ENCODE data around the gene GRM8.

Gene GRM8

DNA sequence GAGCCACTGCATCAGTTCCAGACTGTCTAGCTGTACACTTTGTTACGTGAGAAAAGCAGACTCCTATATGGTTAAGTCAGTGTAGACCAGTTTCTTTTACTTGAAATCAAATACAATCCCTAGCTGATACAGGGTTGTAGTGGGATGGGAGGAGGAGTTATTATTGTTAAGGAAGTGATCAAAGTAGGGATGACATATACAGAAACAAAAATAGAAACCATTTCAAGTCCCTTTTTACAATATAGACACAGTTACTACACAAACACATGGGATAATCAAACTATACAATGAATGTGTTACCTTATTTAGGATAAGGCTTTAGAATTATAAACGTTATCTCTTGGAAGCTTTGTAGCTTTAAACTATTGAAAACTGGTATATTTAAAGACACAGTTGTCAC, 233.9 kb downstream of the GRM8 start:
- intact Hi-C loops (cut with micrococcal nuclease): no loop called here
- Mint-ChIP-seq H3K9me3 (peaks cover 13% of the 10 kb centered on the region), H3K4me3 (no peak overlapping the region), H3K36me3 (ENCODE audit: low read depth) (no peaks in the 10 kb centered on the region), H3K27me3 (no peaks in the 10 kb centered on the region), H3K4me1 (ENCODE audit: low read depth) (no peaks in the 10 kb centered on the region), H3K27ac (no peak overlapping the region)

DNA sequence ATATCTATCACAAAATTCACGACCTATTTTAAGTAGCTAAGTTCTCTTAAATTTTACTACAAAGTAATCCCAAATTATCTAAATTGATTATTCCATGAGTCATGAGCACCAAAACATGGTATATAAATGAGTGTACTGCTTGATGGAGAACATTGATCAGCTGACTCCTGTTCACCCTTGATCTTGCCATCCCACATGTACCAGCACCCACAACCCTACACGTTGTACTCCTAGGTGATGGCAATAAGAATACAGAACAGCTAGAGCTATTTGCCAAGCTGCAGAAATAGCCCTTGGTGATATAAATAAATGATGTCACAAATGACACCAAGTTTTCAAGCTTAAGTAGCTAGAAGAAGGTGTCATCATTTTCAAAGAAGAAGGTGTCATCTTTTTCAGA, 235.5 kb downstream of the GRM8 start:
- no peak overlapping the region for H3K4me3 Mint-ChIP-seq
- peaks cover 13% of the 10 kb centered on the region for H3K9me3 Mint-ChIP-seq
- intact Hi-C loops (cut with micrococcal nuclease): no loop called here
- H3K36me3 Mint-ChIP-seq (ENCODE audit: low read depth): no peaks in the 10 kb centered on the region
- H3K27ac Mint-ChIP-seq: no peak overlapping the region
- H3K4me1 Mint-ChIP-seq (ENCODE audit: low read depth): no peaks in the 10 kb centered on the region
- no peaks in the 10 kb centered on the region for H3K27me3 Mint-ChIP-seq

DNA sequence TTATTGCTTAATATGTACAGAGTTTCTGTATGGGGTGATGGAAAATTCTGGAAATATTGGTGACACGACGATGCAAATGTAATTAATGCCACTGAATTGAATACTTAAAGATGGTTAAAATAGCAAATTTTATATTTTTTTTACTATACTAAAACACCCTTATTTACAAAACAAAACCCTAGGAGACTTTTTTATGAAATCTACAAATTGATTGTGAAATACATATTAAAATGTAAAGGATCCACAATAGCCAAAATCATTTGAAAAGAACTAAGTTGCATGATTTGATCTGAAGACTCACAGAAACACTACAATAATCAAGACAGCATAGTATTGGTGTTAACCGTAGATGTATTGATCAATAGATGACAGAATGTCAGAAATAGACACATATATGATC, 252.0 kb downstream of the GRM8 start:
- H3K27me3 Mint-ChIP-seq: no peaks in the 10 kb centered on the region
- no peaks in the 10 kb centered on the region for H3K9me3 Mint-ChIP-seq
- H3K36me3 Mint-ChIP-seq (ENCODE audit: low read depth): no peaks in the 10 kb centered on the region
- intact Hi-C loops (cut with micrococcal nuclease): no loop called here
- no peaks in the 10 kb centered on the region for H3K4me1 Mint-ChIP-seq (ENCODE audit: low read depth)
- H3K27ac Mint-ChIP-seq: no peak overlapping the region
- no peak overlapping the region for H3K4me3 Mint-ChIP-seq

GRCh38 chr7:126996659-126997058, 256.1 kb downstream of the GRM8 start:
- Mint-ChIP-seq H3K4me3 (no peak overlapping the region), H3K27me3 (no peaks in the 10 kb centered on the region), H3K9me3 (peaks cover 8% of the 10 kb centered on the region), H3K4me1 (ENCODE audit: low read depth) (no peaks in the 10 kb centered on the region), H3K36me3 (ENCODE audit: low read depth) (no peaks in the 10 kb centered on the region), H3K27ac (no peak overlapping the region)
- intact Hi-C loops (cut with micrococcal nuclease): no loop called here

- Mint-ChIP-seq H3K4me3 (no peak overlapping the region), H3K27ac (no peak overlapping the region), H3K36me3 (ENCODE audit: low read depth) (no peaks in the 10 kb centered on the region), H3K4me1 (ENCODE audit: low read depth) (no peaks in the 10 kb centered on the region), H3K27me3 (no peaks in the 10 kb centered on the region), H3K9me3 (peaks cover 8% of the 10 kb centered on the region)
- intact Hi-C loops (cut with micrococcal nuclease): no loop called here
Measured at GRCh38 chr7:126993626-126994213, 259.0 kb downstream of the GRM8 start.

DNA sequence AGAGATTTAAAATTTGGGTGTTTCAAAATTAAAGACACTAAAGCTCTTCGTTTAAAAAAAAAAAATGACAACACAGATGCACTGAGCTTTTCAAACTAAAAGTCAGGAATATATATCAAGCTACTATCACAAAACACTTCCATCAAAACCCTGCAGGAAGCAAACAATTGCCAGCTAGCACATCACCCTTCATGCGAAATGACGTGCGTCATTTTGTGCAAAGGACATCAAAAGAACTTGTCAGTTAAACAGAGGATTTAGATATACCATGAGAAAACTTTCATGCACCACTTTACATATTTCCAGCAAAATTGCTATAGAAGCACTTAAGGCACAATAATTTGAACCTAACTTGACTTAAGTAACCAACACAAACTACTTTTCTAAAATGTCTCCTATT, 264.7 kb downstream of the GRM8 start:
- Mint-ChIP-seq H3K27me3 (no peaks in the 10 kb centered on the region), H3K9me3 (no peaks in the 10 kb centered on the region), H3K27ac (no peak overlapping the region), H3K36me3 (ENCODE audit: low read depth) (no peaks in the 10 kb centered on the region), H3K4me3 (no peak overlapping the region), H3K4me1 (ENCODE audit: low read depth) (no peaks in the 10 kb centered on the region)
- intact Hi-C loops (cut with micrococcal nuclease): no loop called here

GRCh38 chr7:126979722-126980121, 273.0 kb downstream of the GRM8 start:
- intact Hi-C loops (cut with micrococcal nuclease): no loop called here

DNA sequence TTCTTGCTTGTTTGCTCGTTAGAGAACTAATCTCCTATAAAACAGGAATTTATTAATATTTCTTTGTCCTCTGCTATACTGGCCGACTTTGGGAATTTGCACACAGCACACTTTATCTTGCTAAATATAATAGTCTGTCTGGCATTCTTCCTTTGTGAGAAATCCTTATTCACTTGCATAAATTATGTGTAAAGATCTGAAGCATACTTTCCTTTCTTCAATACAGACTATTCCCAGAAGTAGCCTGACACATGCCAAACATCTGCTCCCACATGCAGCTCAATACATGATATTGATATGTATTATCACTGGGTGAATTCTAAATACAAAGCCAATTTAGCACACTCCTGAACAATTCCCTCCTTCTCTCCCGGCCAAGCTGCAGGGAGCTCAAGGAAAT, 273.9 kb downstream of the GRM8 start:
- no peak overlapping the region for H3K27ac Mint-ChIP-seq

More at GRCh38 chr7:126979722-126980121, 273.0 kb downstream of the GRM8 start:
- Mint-ChIP-seq H3K9me3 (no peaks in the 10 kb centered on the region), H3K4me1 (ENCODE audit: low read depth) (no peaks in the 10 kb centered on the region), H3K27ac (no peak overlapping the region), H3K36me3 (ENCODE audit: low read depth) (no peaks in the 10 kb centered on the region), H3K4me3 (no peak overlapping the region), H3K27me3 (no peaks in the 10 kb centered on the region)

GRCh38 chr7:126973066-126973465, 279.7 kb downstream of the GRM8 start:
- no peaks in the 10 kb centered on the region for H3K9me3 Mint-ChIP-seq
- H3K27me3 Mint-ChIP-seq: no peaks in the 10 kb centered on the region
- intact Hi-C loops (cut with micrococcal nuclease): no loop called here
- no peaks in the 10 kb centered on the region for H3K36me3 Mint-ChIP-seq (ENCODE audit: low read depth)
- no peak overlapping the region for H3K27ac Mint-ChIP-seq
- no peak overlapping the region for H3K4me3 Mint-ChIP-seq
- H3K4me1 Mint-ChIP-seq (ENCODE audit: low read depth): no peaks in the 10 kb centered on the region

More for the DNA sequence above, 273.9 kb downstream of the GRM8 start:
- Mint-ChIP-seq H3K4me1 (ENCODE audit: low read depth) (no peaks in the 10 kb centered on the region), H3K9me3 (no peaks in the 10 kb centered on the region), H3K27me3 (no peaks in the 10 kb centered on the region), H3K4me3 (no peak overlapping the region), H3K36me3 (ENCODE audit: low read depth) (no peaks in the 10 kb centered on the region)
- intact Hi-C loops (cut with micrococcal nuclease): no loop called here

GRCh38 chr7:126972571-126972970, 280.2 kb downstream of the GRM8 start:
- Mint-ChIP-seq H3K27me3 (no peaks in the 10 kb centered on the region), H3K4me3 (no peak overlapping the region), H3K4me1 (ENCODE audit: low read depth) (no peaks in the 10 kb centered on the region), H3K27ac (no peak overlapping the region), H3K36me3 (ENCODE audit: low read depth) (no peaks in the 10 kb centered on the region), H3K9me3 (no peaks in the 10 kb centered on the region)
- intact Hi-C loops (cut with micrococcal nuclease): no loop called here

DNA sequence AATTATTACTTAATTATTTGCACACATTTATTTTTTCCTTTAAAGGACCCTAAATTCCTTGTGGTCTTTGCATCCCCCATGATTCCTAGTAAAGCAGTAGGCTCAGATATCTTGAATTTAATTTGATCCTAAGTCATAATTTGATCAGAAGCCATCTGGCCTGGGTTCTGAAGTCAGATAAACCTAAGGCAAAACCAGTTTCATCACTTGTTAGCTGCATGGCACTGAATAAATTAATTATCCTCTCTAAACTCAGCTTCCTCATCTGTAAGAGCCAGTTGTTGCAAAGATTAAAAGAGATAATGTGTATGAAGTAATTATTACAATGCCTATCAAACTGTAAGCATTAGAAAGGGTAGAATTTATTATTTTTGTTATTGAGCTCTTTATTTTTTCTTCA, 293.1 kb downstream of the GRM8 start:
- H3K4me1 Mint-ChIP-seq (ENCODE audit: low read depth): no peaks in the 10 kb centered on the region
- H3K27me3 Mint-ChIP-seq: no peaks in the 10 kb centered on the region
- H3K36me3 Mint-ChIP-seq (ENCODE audit: low read depth): no peaks in the 10 kb centered on the region
- intact Hi-C loops (cut with micrococcal nuclease): no loop called here
- H3K9me3 Mint-ChIP-seq: no peaks in the 10 kb centered on the region
- no peak overlapping the region for H3K4me3 Mint-ChIP-seq
- no peak overlapping the region for H3K27ac Mint-ChIP-seq

- H3K27ac Mint-ChIP-seq: no peak overlapping the region
- no peaks in the 10 kb centered on the region for H3K36me3 Mint-ChIP-seq (ENCODE audit: low read depth)
- intact Hi-C loops (cut with micrococcal nuclease): no loop called here
- H3K4me3 Mint-ChIP-seq: no peak overlapping the region
- no peaks in the 10 kb centered on the region for H3K27me3 Mint-ChIP-seq
- H3K4me1 Mint-ChIP-seq (ENCODE audit: low read depth): no peaks in the 10 kb centered on the region
- H3K9me3 Mint-ChIP-seq: no peaks in the 10 kb centered on the region
Measured at GRCh38 chr7:126958367-126958766, 294.4 kb downstream of the GRM8 start.

DNA sequence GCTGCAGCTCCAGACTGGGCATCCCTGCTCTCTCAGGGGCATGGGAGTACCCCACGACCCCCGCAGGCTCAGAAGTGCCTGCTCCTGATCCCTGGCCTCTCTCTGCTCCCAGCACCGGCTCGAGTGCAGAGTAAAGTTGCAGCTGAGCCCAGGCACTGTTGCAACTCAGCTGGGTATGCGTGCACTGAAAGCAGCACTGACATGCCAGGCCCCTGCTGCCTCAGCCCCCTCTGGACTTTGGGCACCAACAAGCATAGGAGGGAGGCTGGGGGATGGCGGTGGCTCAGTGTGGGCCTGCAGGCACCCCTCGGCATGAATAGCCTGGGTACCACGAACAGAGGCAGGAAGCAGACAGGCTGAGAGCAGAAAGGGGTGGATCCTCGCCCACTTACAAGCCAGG, 295.3 kb downstream of the GRM8 start:
- intact Hi-C loops (cut with micrococcal nuclease): no loop called here
- no peaks in the 10 kb centered on the region for H3K36me3 Mint-ChIP-seq (ENCODE audit: low read depth)

DNA sequence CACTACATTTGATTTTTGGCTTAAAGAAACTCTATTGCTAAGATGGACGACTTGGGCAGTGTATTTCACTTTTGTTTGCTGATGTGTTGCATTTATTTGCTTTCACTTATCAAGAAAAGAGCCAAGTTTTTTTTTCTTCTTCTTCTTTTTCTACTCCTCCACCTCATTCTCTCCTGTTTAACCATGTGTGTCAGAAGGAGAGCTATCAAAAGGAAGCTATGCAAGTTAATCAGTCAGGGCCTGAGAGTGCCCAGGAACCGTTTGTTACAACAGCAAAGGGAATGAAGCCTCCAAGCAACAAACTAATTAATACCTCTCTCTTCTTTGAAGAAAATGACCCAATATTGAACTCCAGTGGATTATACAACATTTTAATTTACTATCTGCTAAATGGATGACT, 299.3 kb downstream of the GRM8 start:
- H3K4me3 Mint-ChIP-seq: no peak overlapping the region
- no peaks in the 10 kb centered on the region for H3K27me3 Mint-ChIP-seq
- no peaks in the 10 kb centered on the region for H3K36me3 Mint-ChIP-seq (ENCODE audit: low read depth)
- H3K9me3 Mint-ChIP-seq: no peaks in the 10 kb centered on the region
- intact Hi-C loops (cut with micrococcal nuclease): no loop called here
- no peaks in the 10 kb centered on the region for H3K4me1 Mint-ChIP-seq (ENCODE audit: low read depth)
- no peak overlapping the region for H3K27ac Mint-ChIP-seq

More for the DNA sequence above, 295.3 kb downstream of the GRM8 start:
- no peak overlapping the region for H3K27ac Mint-ChIP-seq
- no peaks in the 10 kb centered on the region for H3K27me3 Mint-ChIP-seq
- no peak overlapping the region for H3K4me3 Mint-ChIP-seq
- H3K9me3 Mint-ChIP-seq: no peaks in the 10 kb centered on the region
- H3K4me1 Mint-ChIP-seq (ENCODE audit: low read depth): no peaks in the 10 kb centered on the region

GRCh38 chr7:126948664-126949063, 304.1 kb downstream of the GRM8 start:
- Mint-ChIP-seq H3K4me3 (no peak overlapping the region), H3K27me3 (no peaks in the 10 kb centered on the region), H3K27ac (no peak overlapping the region), H3K4me1 (ENCODE audit: low read depth) (no peaks in the 10 kb centered on the region), H3K9me3 (no peaks in the 10 kb centered on the region), H3K36me3 (ENCODE audit: low read depth) (no peaks in the 10 kb centered on the region)
- intact Hi-C loops (cut with micrococcal nuclease): no loop called here
